ENCODE results near the gene KCTD15. TPM values are rescaled to one million over a fixed set of nuclear protein-coding genes. Genes with fewer than 3 reads are reported as not detected.

Gene KCTD15
- total RNA-seq, 2 experiments from 2014 or later, result 0.67 to 1.7 TPM

GRCh38 chr19:33805313-33805712, 8.6 kb downstream of the KCTD15 start:
- DNase-seq (no peak), ATAC-seq (no peak)
- CTCF ChIA-PET, result interaction anchor here (0.8 to 2.1 kb wide), 2 partner anchors 9 to 27 kb away, joined by 3 to 9 read pairs; no protein-coding TSS in a partner anchor
- no peak overlapping the region for H3K27ac Mint-ChIP-seq
- no peaks in the 10 kb centered on the region for H3K9me3 Mint-ChIP-seq (ENCODE audit: low read depth)
- H3K27me3 Mint-ChIP-seq, result no peaks in the 10 kb centered on the region
- peaks cover 5% of the 10 kb centered on the region for H3K4me1 Mint-ChIP-seq
- no peak overlapping the region for H3K4me3 Mint-ChIP-seq
- H3K36me3 Mint-ChIP-seq, result no peaks in the 10 kb centered on the region

- DNase-seq, result no peak
- CTCF ChIA-PET, result interaction anchor here (0.8 to 2.1 kb wide), 2 partner anchors 10 to 28 kb away, joined by 3 to 9 read pairs; no protein-coding TSS in a partner anchor
- no peaks in the 10 kb centered on the region for H3K9me3 Mint-ChIP-seq (ENCODE audit: low read depth)
- H3K4me1 Mint-ChIP-seq, result peaks cover 5% of the 10 kb centered on the region
- no peaks in the 10 kb centered on the region for H3K27me3 Mint-ChIP-seq
- H3K27ac Mint-ChIP-seq, result no peak overlapping the region
- ATAC-seq, result no peak
- H3K4me3 Mint-ChIP-seq, result no peak overlapping the region
- H3K36me3 Mint-ChIP-seq, result no peaks in the 10 kb centered on the region
Observed at GRCh38 chr19:33805840-33806433, 9.3 kb downstream of the KCTD15 start.

- CTCF ChIA-PET, result interaction anchor here (2.1 kb wide), 1 partner anchor 28 kb away, joined by 9 read pairs; no protein-coding TSS in a partner anchor
Observed at GRCh38 chr19:33806434-33806881, 9.8 kb downstream of the KCTD15 start.

GRCh38 chr19:33808399-33808798, 11.7 kb downstream of the KCTD15 start:
- no peak overlapping the region for H3K27ac Mint-ChIP-seq
- H3K9me3 Mint-ChIP-seq (ENCODE audit: low read depth), result no peaks in the 10 kb centered on the region
- H3K36me3 Mint-ChIP-seq, result no peaks in the 10 kb centered on the region
- no peak for DNase-seq
- no peaks in the 10 kb centered on the region for H3K27me3 Mint-ChIP-seq
- no peak for ATAC-seq
- H3K4me3 Mint-ChIP-seq, result no peak overlapping the region
- CTCF ChIA-PET, result interaction anchor here (0.9 kb wide), 1 partner anchor 30 kb away, joined by 3 read pairs; no protein-coding TSS in a partner anchor
- peaks cover 5% of the 10 kb centered on the region for H3K4me1 Mint-ChIP-seq

More at GRCh38 chr19:33806434-33806881, 9.8 kb downstream of the KCTD15 start:
- DNase-seq (no peak), ATAC-seq (no peak)
- Mint-ChIP-seq H3K27ac (no peak overlapping the region), H3K4me3 (no peak overlapping the region), H3K27me3 (no peaks in the 10 kb centered on the region), H3K9me3 (ENCODE audit: low read depth) (no peaks in the 10 kb centered on the region), H3K36me3 (no peaks in the 10 kb centered on the region), H3K4me1 (peaks cover 5% of the 10 kb centered on the region)

GRCh38 chr19:33809960-33810359, 13.3 kb downstream of the KCTD15 start:
- H3K27ac Mint-ChIP-seq, result no peak overlapping the region
- H3K9me3 Mint-ChIP-seq (ENCODE audit: low read depth), result no peaks in the 10 kb centered on the region
- peaks cover 5% of the 10 kb centered on the region for H3K4me1 Mint-ChIP-seq
- CTCF ChIA-PET, result no interaction called here
- H3K27me3 Mint-ChIP-seq, result no peaks in the 10 kb centered on the region
- ATAC-seq, result no peak
- H3K36me3 Mint-ChIP-seq, result no peaks in the 10 kb centered on the region
- DNase-seq, result no peak
- no peak overlapping the region for H3K4me3 Mint-ChIP-seq

GRCh38 chr19:33810821-33811220, 14.2 kb downstream of the KCTD15 start:
- no peak overlapping the region for H3K4me3 Mint-ChIP-seq
- H3K4me1 Mint-ChIP-seq, result peaks cover 5% of the 10 kb centered on the region
- no peaks in the 10 kb centered on the region for H3K9me3 Mint-ChIP-seq (ENCODE audit: low read depth)
- CTCF ChIA-PET, result no interaction called here
- H3K27ac Mint-ChIP-seq, result no peak overlapping the region
- no peaks in the 10 kb centered on the region for H3K36me3 Mint-ChIP-seq
- no peak for ATAC-seq
- H3K27me3 Mint-ChIP-seq, result no peaks in the 10 kb centered on the region
- no peak for DNase-seq

GRCh38 chr19:33811246-33811645, 14.6 kb downstream of the KCTD15 start:
- H3K4me3 Mint-ChIP-seq, result no peak overlapping the region
- ATAC-seq, result no peak
- H3K36me3 Mint-ChIP-seq, result no peaks in the 10 kb centered on the region
- no peak for DNase-seq
- H3K27ac Mint-ChIP-seq, result no peak overlapping the region
- peaks cover 3% of the 10 kb centered on the region for H3K4me1 Mint-ChIP-seq
- H3K9me3 Mint-ChIP-seq (ENCODE audit: low read depth), result no peaks in the 10 kb centered on the region
- H3K27me3 Mint-ChIP-seq, result no peaks in the 10 kb centered on the region
- CTCF ChIA-PET, result no interaction called here

- CTCF ChIA-PET, result no interaction called here
- H3K4me1 Mint-ChIP-seq, result no peaks in the 10 kb centered on the region
- ATAC-seq (no peak), DNase-seq (no peak)
- H3K27ac Mint-ChIP-seq, result no peak overlapping the region
- H3K36me3 Mint-ChIP-seq, result no peaks in the 10 kb centered on the region
- no peaks in the 10 kb centered on the region for H3K27me3 Mint-ChIP-seq
- H3K9me3 Mint-ChIP-seq (ENCODE audit: low read depth), result no peaks in the 10 kb centered on the region
- H3K4me3 Mint-ChIP-seq, result no peak overlapping the region
Observed at GRCh38 chr19:33811736-33812387, 15.2 kb downstream of the KCTD15 start.

GRCh38 chr19:33812388-33813330, 16.0 kb downstream of the KCTD15 start:
- Mint-ChIP-seq H3K4me3 (no peak overlapping the region), H3K27me3 (no peaks in the 10 kb centered on the region), H3K4me1 (no peaks in the 10 kb centered on the region), H3K27ac (no peak overlapping the region), H3K36me3 (no peaks in the 10 kb centered on the region), H3K9me3 (ENCODE audit: low read depth) (no peaks in the 10 kb centered on the region)
- DNase-seq (no peak), ATAC-seq (no peak)
- CTCF ChIA-PET, result no interaction called here

- Mint-ChIP-seq H3K27ac (no peak overlapping the region), H3K4me3 (no peak overlapping the region), H3K36me3 (no peaks in the 10 kb centered on the region), H3K4me1 (no peaks in the 10 kb centered on the region), H3K9me3 (ENCODE audit: low read depth) (no peaks in the 10 kb centered on the region), H3K27me3 (peaks cover 1% of the 10 kb centered on the region)
- DNase-seq (no peak), ATAC-seq (no peak)
- CTCF ChIA-PET, result no interaction called here
Observed at GRCh38 chr19:33813391-33814101, 16.9 kb downstream of the KCTD15 start.

GRCh38 chr19:33814181-33815165, 17.8 kb downstream of the KCTD15 start:
- H3K27me3 Mint-ChIP-seq, result peaks cover 8% of the 10 kb centered on the region
- DNase-seq (no peak), ATAC-seq (no peak)
- no peaks in the 10 kb centered on the region for H3K9me3 Mint-ChIP-seq (ENCODE audit: low read depth)
- peaks cover 4% of the 10 kb centered on the region for H3K4me1 Mint-ChIP-seq
- no peaks in the 10 kb centered on the region for H3K36me3 Mint-ChIP-seq
- CTCF ChIA-PET, result interaction anchor here (1.8 kb wide), 1 partner anchor 37 kb away, joined by 6 read pairs; no protein-coding TSS in a partner anchor
- no peak overlapping the region for H3K27ac Mint-ChIP-seq
- H3K4me3 Mint-ChIP-seq, result no peak overlapping the region

Measured in activated CD8-positive, alpha-beta memory T cell treated with anti-CD3 and anti-CD28 coated beads, Interleukin-2, amount 10 ng/mL, durations not matched to agents 7 days and 5 days (primary cell).